Activated CD4-positive, alpha-beta T cell treated with anti-CD3 and anti-CD28 coated beads, Interleukin-2, amount 10 ng/mL, durations not matched to agents 7 days and 5 days (primary cell): ENCODE data around the gene VEGFB. TPM values are rescaled to one million over a fixed set of nuclear protein-coding genes. Genes with fewer than 3 reads are reported as not detected.

Experiments
- CTCF ChIA-PET: fragments of 350-600 bp; sonication (Branson Sonifier 250); formaldehyde crosslinking; loops from one replicate; lab custom pipeline; 2021; ENCODE audit warnings: antibody characterized with exemption; lab: Charles Lee
- POLR2A ChIA-PET: fragments of 350-600 bp; sonication (Branson Sonifier 250); formaldehyde crosslinking; loops from one replicate; lab custom pipeline; 2021; ENCODE audit warnings: antibody characterized with exemption; lab: Charles Lee
- DNase-seq: peaks from one replicate; pipeline ENCODE4 v3.0.0-alpha.2; 2020
- H3K27ac Mint-ChIP-seq: one replicate; pipeline ENCODE4 v1.8.0; 2021; ENCODE audit warnings: mild to moderate bottlenecking, moderate library complexity, mixed read lengths
- H3K27me3 Mint-ChIP-seq: one replicate; pipeline ENCODE4 v1.8.0; 2021; ENCODE audit warnings: mixed read lengths
- H3K36me3 Mint-ChIP-seq: one replicate; pipeline ENCODE4 v1.8.0; 2021; ENCODE audit warnings: low read depth, mixed read lengths
- H3K4me1 Mint-ChIP-seq: one replicate; pipeline ENCODE4 v1.8.0; 2021; ENCODE audit warnings: mixed read lengths
- H3K4me3 Mint-ChIP-seq: one replicate; pipeline ENCODE4 v1.8.0; 2021; ENCODE audit warnings: mild to moderate bottlenecking, moderate library complexity, mixed read lengths
- H3K9me3 Mint-ChIP-seq: one replicate; pipeline ENCODE4 v1.8.0; 2021; ENCODE audit warnings: mixed read lengths
- total RNA-seq, 2 experiments: library from RNA; stranded (reverse); gene quantifications; one replicate each; pipeline ENCODE4 v1.2.3, GENCODE V29; 2021

Gene VEGFB
- total RNA-seq, 2 experiments from 2014 or later, result 51.1 to 60.3 TPM

GRCh38 chr11:64204464-64204989 lies 29.9 kb upstream of the VEGFB start:
- POLR2A ChIA-PET, result interaction anchor here (0.5 to 1.0 kb wide), 4 partner anchors 11 to 113 kb away, joined by 3 to 5 read pairs (median 4); partner anchors contain the start of gene TRMT112
- Mint-ChIP-seq H3K36me3 (peaks cover 72% of the 10 kb centered on the region), H3K4me3 (peak overlapping the region; percentile 33), H3K27me3 (no peaks in the 10 kb centered on the region), H3K27ac (peak overlapping the region; percentile 77), H3K4me1 (peaks cover 51% of the 10 kb centered on the region), H3K9me3 (no peaks in the 10 kb centered on the region)
- DNase-seq, result peak; percentile 86
- CTCF ChIA-PET, result interaction anchor here (0.6 to 10.1 kb wide), 27 partner anchors 8 to 1465 kb away, joined by 3 to 141 read pairs (median 6); partner anchors contain the start of genes DNAJC4, ESRRA, FKBP2 and GPR137

- Mint-ChIP-seq H3K4me3 (peak within 1 kb of the TSS; percentile 89), H3K4me1 (peaks cover 53% of the 10 kb centered on the region)
- CTCF ChIA-PET, result interaction anchor here (0.5 to 10.1 kb wide), 19 partner anchors 9 to 1651 kb away, joined by 3 to 141 read pairs (median 5); partner anchors contain the start of genes DNAJC4, ESRRA, MACROD1 and NUDT22
Measured at GRCh38 chr11:64206457-64207255, 27.7 kb upstream of the VEGFB start, which contains the start of gene FERMT3. FERMT3 (plus strand) TSS chr11:64206721; CDS start chr11:64207365, 644 bp downstream.

GRCh38 chr11:64207256-64208085 lies 26.9 kb upstream of the VEGFB start:
- CTCF ChIA-PET, result interaction anchor here (0.9 to 10.1 kb wide), 17 partner anchors 10 to 161 kb away, joined by 3 to 141 read pairs (median 5); partner anchors contain the start of genes DNAJC4, ESRRA, MACROD1 and NUDT22
- peaks cover 59% of the 10 kb centered on the region for H3K4me1 Mint-ChIP-seq
- peak overlapping the region; percentile 89 for H3K4me3 Mint-ChIP-seq
- DNase-seq, result peak; percentile 84
- POLR2A ChIA-PET, result interaction anchor here (0.9 kb wide), 2 partner anchors 20 to 110 kb away, joined by 4 to 7 read pairs; partner anchors contain the start of genes PRDX5 and TRMT112
- H3K36me3 Mint-ChIP-seq, result peaks cover 65% of the 10 kb centered on the region
- H3K27ac Mint-ChIP-seq, result peak overlapping the region; percentile 94
- H3K27me3 Mint-ChIP-seq, result no peaks in the 10 kb centered on the region
- H3K9me3 Mint-ChIP-seq, result no peaks in the 10 kb centered on the region

More at GRCh38 chr11:64206457-64207255, 27.7 kb upstream of the VEGFB start, which contains the start of gene FERMT3:
- H3K27me3 Mint-ChIP-seq, result no peaks in the 10 kb centered on the region
- H3K9me3 Mint-ChIP-seq, result no peaks in the 10 kb centered on the region
- POLR2A ChIA-PET, result interaction anchor here (0.9 to 1.2 kb wide), 3 partner anchors 18 to 111 kb away, joined by 3 to 8 read pairs (median 7); partner anchors contain the start of genes PRDX5 and TRMT112
- DNase-seq, result peak; percentile 86
- peaks cover 64% of the 10 kb centered on the region for H3K36me3 Mint-ChIP-seq
- H3K27ac Mint-ChIP-seq, result peak within 1 kb of the TSS; percentile 94

GRCh38 chr11:64208086-64208795 lies 26.1 kb upstream of the VEGFB start:
- peaks cover 57% of the 10 kb centered on the region for H3K4me1 Mint-ChIP-seq
- CTCF ChIA-PET, result interaction anchor here (0.9 to 10.1 kb wide), 10 partner anchors 10 to 123 kb away, joined by 4 to 141 read pairs (median 14); partner anchors contain the start of genes DNAJC4, ESRRA, NUDT22 and PLCB3
- no peaks in the 10 kb centered on the region for H3K27me3 Mint-ChIP-seq
- H3K9me3 Mint-ChIP-seq, result no peaks in the 10 kb centered on the region
- H3K36me3 Mint-ChIP-seq, result peaks cover 61% of the 10 kb centered on the region
- POLR2A ChIA-PET, result interaction anchor here (0.9 kb wide), 1 partner anchor 21 kb away, joined by 4 read pairs; no protein-coding TSS in a partner anchor
- DNase-seq, result no peak
- H3K4me3 Mint-ChIP-seq, result peak overlapping the region; percentile 89
- H3K27ac Mint-ChIP-seq, result peak overlapping the region; percentile 94

- Mint-ChIP-seq H3K4me1 (peaks cover 53% of the 10 kb centered on the region), H3K27me3 (no peaks in the 10 kb centered on the region), H3K27ac (peak overlapping the region; percentile 69), H3K4me3 (peak overlapping the region; percentile 58), H3K36me3 (peaks cover 58% of the 10 kb centered on the region), H3K9me3 (no peaks in the 10 kb centered on the region)
- CTCF ChIA-PET, result interaction anchor here (1.2 to 10.1 kb wide), 5 partner anchors 9 to 42 kb away, joined by 3 to 141 read pairs (median 12); partner anchors contain the start of genes DNAJC4, NUDT22, PLCB3 and STIP1
- POLR2A ChIA-PET, result no interaction called here
- DNase-seq, result no peak
Measured at GRCh38 chr11:64208796-64209562, 25.4 kb upstream of the VEGFB start.

GRCh38 chr11:64209563-64209843 lies 24.9 kb upstream of the VEGFB start:
- ChIA-PET POLR2A (no interaction called here), CTCF (interaction anchor here (1.2 to 10.1 kb wide), 3 partner anchors 9 to 17 kb away, joined by 3 to 141 read pairs (median 94); partner anchors contain the start of genes DNAJC4, NUDT22, STIP1 and TRPT1)
- Mint-ChIP-seq H3K4me3 (no peak overlapping the region), H3K4me1 (peaks cover 47% of the 10 kb centered on the region), H3K36me3 (peaks cover 54% of the 10 kb centered on the region), H3K9me3 (no peaks in the 10 kb centered on the region), H3K27me3 (no peaks in the 10 kb centered on the region), H3K27ac (peak overlapping the region; percentile 69)
- no peak for DNase-seq

GRCh38 chr11:64210301-64211020 lies 23.9 kb upstream of the VEGFB start:
- Mint-ChIP-seq H3K9me3 (no peaks in the 10 kb centered on the region), H3K4me1 (peaks cover 47% of the 10 kb centered on the region), H3K27ac (no peak overlapping the region), H3K36me3 (peaks cover 60% of the 10 kb centered on the region), H3K27me3 (no peaks in the 10 kb centered on the region), H3K4me3 (no peak overlapping the region)
- no peak for DNase-seq
- ChIA-PET POLR2A (no interaction called here), CTCF (interaction anchor here (0.5 to 10.1 kb wide), 6 partner anchors 9 to 90 kb away, joined by 3 to 94 read pairs (median 4); partner anchors contain the start of genes DNAJC4, NUDT22 and TRPT1)

GRCh38 chr11:64211181-64211872 lies 23.1 kb upstream of the VEGFB start:
- peak overlapping the region; percentile 54 for H3K27ac Mint-ChIP-seq
- CTCF ChIA-PET, result interaction anchor here (0.5 to 10.1 kb wide), 6 partner anchors 8 to 89 kb away, joined by 3 to 94 read pairs (median 4); partner anchors contain the start of genes DNAJC4, NUDT22 and TRPT1
- H3K4me1 Mint-ChIP-seq, result peaks cover 38% of the 10 kb centered on the region
- H3K27me3 Mint-ChIP-seq, result no peaks in the 10 kb centered on the region
- no peak for DNase-seq
- H3K36me3 Mint-ChIP-seq, result peaks cover 55% of the 10 kb centered on the region
- no peak overlapping the region for H3K4me3 Mint-ChIP-seq
- POLR2A ChIA-PET, result no interaction called here
- no peaks in the 10 kb centered on the region for H3K9me3 Mint-ChIP-seq

- Mint-ChIP-seq H3K4me3 (no peak overlapping the region), H3K4me1 (peaks cover 16% of the 10 kb centered on the region), H3K27ac (no peak overlapping the region), H3K36me3 (peaks cover 35% of the 10 kb centered on the region), H3K9me3 (no peaks in the 10 kb centered on the region), H3K27me3 (no peaks in the 10 kb centered on the region)
- no peak for DNase-seq
- ChIA-PET POLR2A (interaction anchor here (0.6 kb wide), 2 partner anchors 20 to 88 kb away, joined by 3 to 4 read pairs; partner anchors contain the start of gene ESRRA), CTCF (interaction anchor here (0.9 to 2.8 kb wide), 7 partner anchors 9 to 39 kb away, joined by 3 to 10 read pairs (median 7); partner anchors contain the start of genes NUDT22 and TRPT1)
Measured at GRCh38 chr11:64216879-64217278, 17.5 kb upstream of the VEGFB start.
